Tibial nerve (tissue), 4 donors: ENCODE measurements around the gene JAKMIP2.
"Not testable (repeated sequence)": the region's sequence is repeated elsewhere in the genome, so short reads cannot be mapped to it uniquely, and the experiment has no call there.

Source experiments
- CTCF ChIP-seq, 5 experiments: fragments of 200-600 bp in 3 of 5; fragments of 450-650 bp in 2 of 5; sonication (generic) in 3 of 5; IDR thresholded peaks; one replicate each; pipeline ENCODE4 v1.5.1; 2016 to 2019; ENCODE audit warnings: antibody characterized with exemption in 5 of 5, mild to moderate bottlenecking in 3 of 5, moderate library complexity in 2 of 5
- EP300 ChIP-seq, 2 donors: sonication (generic); formaldehyde crosslinking; IDR thresholded peaks; one replicate each; pipeline ENCODE4 v1.6.1; 2017; ENCODE audit warnings: antibody characterized with exemption in 2 of 2, mild to moderate bottlenecking in 1 of 2

DNA sequence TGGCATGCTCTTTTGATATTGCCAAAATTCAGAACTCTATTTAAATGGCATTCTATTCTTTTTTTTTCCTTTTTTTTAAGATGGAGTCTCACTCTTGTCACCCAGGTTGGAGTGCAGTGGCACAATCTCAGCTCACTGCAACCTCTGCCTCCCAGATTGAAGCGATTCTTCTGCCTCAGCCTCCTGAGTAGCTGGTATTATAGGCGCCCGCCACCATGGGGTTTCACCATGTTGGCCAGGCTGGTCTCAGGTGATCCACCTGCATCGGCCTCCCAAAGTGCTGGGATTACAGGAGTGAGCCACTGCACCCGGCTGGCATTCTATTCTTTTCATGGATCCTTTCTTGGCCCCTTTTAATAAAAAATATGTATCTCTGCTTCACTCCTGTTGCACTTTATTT is 44.5 kb upstream of the JAKMIP2 start:
- not testable (repeated sequence) for TF ChIP-seq CTCF, EP300 (IDR thresholded peaks at IDR 0.05)
